Measurements from ENCODE around the gene OR2J2. TPM values are rescaled to one million over a fixed set of nuclear protein-coding genes. Genes with fewer than 3 reads are reported as not detected.
"Not testable (repeated sequence)": the region's sequence is repeated elsewhere in the genome, so short reads cannot be mapped to it uniquely, and the experiment has no call there.

Gene OR2J2
- total RNA-seq, 2 donors from 2014 or later, result not detected

DNA sequence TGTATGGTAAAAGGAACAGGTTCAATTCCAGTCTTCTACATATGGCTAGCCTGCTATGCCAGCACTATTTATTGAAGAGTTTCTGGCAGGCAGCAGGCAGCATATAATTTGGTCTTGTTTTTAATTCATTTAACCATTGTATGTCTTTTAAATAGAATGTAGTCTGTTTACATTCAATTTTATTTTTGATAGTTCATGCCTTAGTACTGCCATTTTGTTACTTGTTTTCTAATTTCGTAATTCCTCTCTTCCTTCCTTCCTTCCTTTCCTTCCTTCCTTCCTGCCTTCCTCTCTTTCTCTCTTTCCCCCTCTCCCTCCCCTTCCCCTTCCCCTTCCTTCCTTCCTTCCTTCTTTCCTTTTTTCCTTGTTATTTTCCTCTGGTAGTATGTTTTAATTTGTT lies 17.6 kb upstream of the OR2J2 start:
- no peaks in the 10 kb centered on the region for H3K4me1 ChIP-seq
- no peak overlapping the region for H3K4me3 ChIP-seq
- 46 to 64% methylated on average over 1 of the region's 1 CpG for WGBS, 2 donors
- H3K36me3 ChIP-seq (replicated peaks in 1 of 2; ENCODE audit: insufficient read depth in 1 of 2, low read depth in 2 of 2), result no peaks in the 10 kb centered on the region
- H3K9me3 ChIP-seq, result no peaks in the 10 kb centered on the region
- TF ChIP-seq, protein P1, sequence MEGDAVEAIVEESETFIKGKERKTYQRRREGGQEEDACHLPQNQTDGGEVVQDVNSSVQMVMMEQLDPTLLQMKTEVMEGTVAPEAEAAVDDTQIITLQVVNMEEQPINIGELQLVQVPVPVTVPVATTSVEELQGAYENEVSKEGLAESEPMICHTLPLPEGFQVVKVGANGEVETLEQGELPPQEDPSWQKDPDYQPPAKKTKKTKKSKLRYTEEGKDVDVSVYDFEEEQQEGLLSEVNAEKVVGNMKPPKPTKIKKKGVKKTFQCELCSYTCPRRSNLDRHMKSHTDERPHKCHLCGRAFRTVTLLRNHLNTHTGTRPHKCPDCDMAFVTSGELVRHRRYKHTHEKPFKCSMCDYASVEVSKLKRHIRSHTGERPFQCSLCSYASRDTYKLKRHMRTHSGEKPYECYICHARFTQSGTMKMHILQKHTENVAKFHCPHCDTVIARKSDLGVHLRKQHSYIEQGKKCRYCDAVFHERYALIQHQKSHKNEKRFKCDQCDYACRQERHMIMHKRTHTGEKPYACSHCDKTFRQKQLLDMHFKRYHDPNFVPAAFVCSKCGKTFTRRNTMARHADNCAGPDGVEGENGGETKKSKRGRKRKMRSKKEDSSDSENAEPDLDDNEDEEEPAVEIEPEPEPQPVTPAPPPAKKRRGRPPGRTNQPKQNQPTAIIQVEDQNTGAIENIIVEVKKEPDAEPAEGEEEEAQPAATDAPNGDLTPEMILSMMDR (IDR thresholded peaks at IDR 0.05), result no peak
- no peak for TF ChIP-seq POLR2A (IDR thresholded peaks at IDR 0.05)
- ATAC-seq (no peak), DNase-seq (no peak)
- intact Hi-C loops (cut with DNase I), result no loop called here
- no peaks in the 10 kb centered on the region for H3K27me3 ChIP-seq
- no peak overlapping the region for H3K27ac ChIP-seq

DNA sequence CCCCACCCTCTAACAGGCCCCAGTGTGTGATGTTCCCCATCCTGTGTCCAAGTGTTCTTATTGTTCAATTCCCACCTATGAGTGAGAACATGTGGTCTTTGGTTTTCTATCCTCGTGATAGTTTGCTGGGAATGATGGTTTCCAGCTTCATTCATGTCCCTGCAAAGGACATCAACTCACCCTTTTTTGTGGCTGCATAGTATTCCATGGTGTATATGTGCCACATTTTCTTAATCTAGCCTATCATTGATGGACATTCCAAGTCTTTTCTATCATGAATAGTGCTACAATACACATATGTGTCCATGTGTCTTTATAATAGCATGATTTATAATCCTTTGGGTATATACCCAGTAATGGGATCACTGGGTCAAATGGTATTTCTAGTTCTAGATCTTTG lies 15.5 kb upstream of the OR2J2 start:
- H3K9me3 ChIP-seq; DNase-seq; H3K27me3 ChIP-seq; ATAC-seq; H3K27ac ChIP-seq; H3K4me1 ChIP-seq; H3K4me3 ChIP-seq; H3K36me3 ChIP-seq (replicated peaks in 1 of 2; ENCODE audit: insufficient read depth in 1 of 2, low read depth in 2 of 2); intact Hi-C loops (cut with DNase I): not testable (repeated sequence)
- 29% methylated on average over 1 of the region's 1 CpG for WGBS, 2 donors

DNA sequence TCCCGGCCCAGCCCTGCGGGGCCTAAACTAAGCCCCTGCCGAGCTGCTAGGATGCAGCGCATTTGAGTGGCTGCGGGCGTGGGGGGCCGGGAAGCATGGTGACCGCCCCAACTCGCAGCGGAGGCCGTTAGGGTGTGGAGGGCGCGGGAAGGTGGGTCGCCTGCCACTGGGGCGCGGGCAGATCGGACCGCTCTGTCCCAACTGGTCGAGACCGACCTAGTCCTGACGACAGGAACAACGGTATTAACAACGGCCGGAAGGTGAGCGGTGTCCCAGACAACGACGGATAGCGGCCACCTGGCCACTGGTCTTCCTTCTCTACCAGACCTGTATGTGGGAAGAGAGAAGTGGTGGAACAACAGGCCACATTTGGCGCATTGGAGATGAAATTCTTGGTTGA lies 10.8 kb upstream of the OR2J2 start:
- H3K36me3 ChIP-seq (replicated peaks in 1 of 2; ENCODE audit: insufficient read depth in 1 of 2, low read depth in 2 of 2); H3K27ac ChIP-seq; H3K4me1 ChIP-seq; H3K9me3 ChIP-seq; intact Hi-C loops (cut with DNase I); H3K27me3 ChIP-seq; H3K4me3 ChIP-seq; ATAC-seq; DNase-seq: not testable (repeated sequence)
- WGBS, 2 donors, result 87 to 88% methylated on average over 7 to 9 of the region's 29 CpGs

DNA sequence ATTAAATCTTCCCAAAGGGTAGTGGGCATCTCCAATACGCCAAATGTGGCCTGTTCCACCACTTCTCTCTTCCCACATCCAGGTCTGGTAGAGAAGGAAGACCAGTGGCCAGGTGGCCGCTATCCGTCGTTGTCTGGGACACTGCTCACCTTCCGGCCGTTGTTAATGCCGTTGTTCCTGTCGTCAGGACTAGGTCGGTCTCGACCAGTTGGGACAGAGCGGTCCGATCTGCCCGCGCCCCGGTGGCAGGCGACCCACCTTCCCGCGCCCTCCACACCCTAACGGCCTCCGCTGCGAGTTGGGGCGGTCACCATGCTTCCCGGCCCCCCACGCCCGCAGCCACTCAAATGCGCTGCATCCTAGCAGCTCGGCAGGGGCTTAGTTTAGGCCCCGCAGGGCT lies 5.1 kb upstream of the OR2J2 start:
- H3K27me3 ChIP-seq; H3K4me3 ChIP-seq; ATAC-seq; DNase-seq; H3K4me1 ChIP-seq; H3K36me3 ChIP-seq (replicated peaks in 1 of 2; ENCODE audit: insufficient read depth in 1 of 2, low read depth in 2 of 2); intact Hi-C loops (cut with DNase I); H3K9me3 ChIP-seq; H3K27ac ChIP-seq: not testable (repeated sequence)
- 86 to 89% methylated on average over 13 to 14 of the region's 28 CpGs for WGBS, 2 donors

DNA sequence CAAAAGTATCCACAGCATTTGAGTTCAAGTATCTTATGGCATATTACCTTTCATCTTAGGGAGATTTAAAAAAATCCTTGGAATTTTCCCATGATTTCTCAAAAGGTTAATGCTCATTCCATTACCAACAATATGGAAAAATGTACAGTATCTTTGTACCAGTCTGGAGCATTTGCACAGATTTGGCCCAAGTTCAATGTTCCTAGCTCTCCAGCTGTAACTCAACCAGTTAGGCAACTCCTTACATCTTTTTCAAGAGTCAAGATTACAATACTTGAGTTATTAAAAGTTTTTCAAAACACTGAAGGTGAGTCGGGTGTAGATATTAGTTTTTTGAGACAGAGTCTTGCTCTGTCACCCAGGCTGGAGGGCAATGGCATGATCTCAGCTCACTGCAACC lies 1.0 kb downstream of the OR2J2 start:
- 36 to 41% methylated on average over 1 of the region's 1 CpG for WGBS, 2 donors
- intact Hi-C loops (cut with DNase I), result no loop called here

DNA sequence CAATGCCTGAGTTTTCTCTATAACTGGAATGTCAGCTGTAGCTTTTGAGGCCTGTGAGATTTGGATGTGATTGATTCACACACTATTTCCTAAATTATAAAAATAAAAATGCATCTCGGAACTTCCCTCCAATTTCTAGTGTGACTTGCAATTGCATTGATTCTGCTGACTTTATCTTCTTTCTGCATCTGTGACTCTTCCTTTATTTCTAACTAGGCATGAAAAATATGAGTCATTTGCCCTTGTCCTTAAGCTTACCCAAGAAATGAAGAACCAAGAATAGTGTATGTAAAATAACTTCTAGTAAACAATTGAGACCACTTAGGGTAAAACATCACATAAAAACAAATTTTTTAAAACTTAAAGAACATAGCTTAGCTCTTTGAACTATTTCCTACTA lies 12.9 kb downstream of the OR2J2 start:
- H3K36me3 ChIP-seq (replicated peaks in 1 of 2; ENCODE audit: insufficient read depth in 1 of 2, low read depth in 2 of 2), result no peaks in the 10 kb centered on the region
- no peaks in the 10 kb centered on the region for H3K27me3 ChIP-seq
- no peaks in the 10 kb centered on the region for H3K4me1 ChIP-seq
- no peak for ATAC-seq
- no peaks in the 10 kb centered on the region for H3K9me3 ChIP-seq
- H3K4me3 ChIP-seq, result no peak overlapping the region
- no peak for DNase-seq
- 41 to 50% methylated on average over 1 of the region's 1 CpG for WGBS, 2 donors
- TF ChIP-seq, protein P1 (IDR thresholded peaks at IDR 0.05), result no peak
- no peak for TF ChIP-seq POLR2A (IDR thresholded peaks at IDR 0.05)
- H3K27ac ChIP-seq, result no peak overlapping the region
- intact Hi-C loops (cut with DNase I), result no loop called here

More for the DNA sequence above, 1.0 kb downstream of the OR2J2 start:
- ATAC-seq (no peak), DNase-seq (no peak)
- H3K36me3 ChIP-seq (replicated peaks in 1 of 2; ENCODE audit: insufficient read depth in 1 of 2, low read depth in 2 of 2), result no peaks in the 10 kb centered on the region
- no peaks in the 10 kb centered on the region for H3K4me1 ChIP-seq
- no peak for TF ChIP-seq POLR2A (IDR thresholded peaks at IDR 0.05)
- TF ChIP-seq, protein P1 (IDR thresholded peaks at IDR 0.05), result no peak
- H3K27me3 ChIP-seq, result no peaks in the 10 kb centered on the region
- H3K4me3 ChIP-seq, result no peak overlapping the region
- H3K27ac ChIP-seq, result no peak overlapping the region
- H3K9me3 ChIP-seq, result no peaks in the 10 kb centered on the region

DNA sequence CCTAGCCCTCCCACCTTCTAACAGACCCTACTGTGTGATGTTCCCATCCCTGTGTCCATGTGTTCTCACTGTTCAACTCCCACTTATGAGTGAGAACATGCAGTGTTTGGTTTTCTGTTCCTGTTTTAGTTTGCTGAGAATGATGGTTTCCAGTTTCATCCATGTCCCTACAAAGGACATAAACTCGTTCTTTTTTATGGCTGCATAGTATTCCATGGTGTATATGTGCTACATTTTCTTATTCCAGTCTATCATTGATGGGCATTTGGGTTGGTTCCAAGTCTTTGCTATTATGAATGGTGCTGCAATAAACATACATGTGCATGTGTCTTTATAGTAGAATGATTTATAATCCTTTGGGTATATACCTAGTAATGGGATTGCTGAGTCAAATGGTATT lies 18.0 kb downstream of the OR2J2 start:
- DNase-seq; H3K9me3 ChIP-seq; H3K4me1 ChIP-seq; ATAC-seq; H3K4me3 ChIP-seq; H3K27ac ChIP-seq; H3K27me3 ChIP-seq; H3K36me3 ChIP-seq (replicated peaks in 1 of 2; ENCODE audit: insufficient read depth in 1 of 2, low read depth in 2 of 2); intact Hi-C loops (cut with DNase I): not testable (repeated sequence)
- WGBS, 2 donors, result 17 to 27% methylated on average over 1 of the region's 1 CpG

All from body of pancreas (tissue), 4 donors.